CD1c-positive myeloid dendritic cell (primary cell): Measurements from ENCODE around the gene MT1HL1.
"Not testable (repeated sequence)": the region's sequence is repeated elsewhere in the genome, so short reads cannot be mapped to it uniquely, and the experiment has no call there.

ENCODE experiments used
- DNase-seq: peaks from one replicate; pipeline ENCODE4 v3.0.0-alpha.2; 2016; ENCODE audit errors: extremely low spot score

The MT1HL1 gene

DNA sequence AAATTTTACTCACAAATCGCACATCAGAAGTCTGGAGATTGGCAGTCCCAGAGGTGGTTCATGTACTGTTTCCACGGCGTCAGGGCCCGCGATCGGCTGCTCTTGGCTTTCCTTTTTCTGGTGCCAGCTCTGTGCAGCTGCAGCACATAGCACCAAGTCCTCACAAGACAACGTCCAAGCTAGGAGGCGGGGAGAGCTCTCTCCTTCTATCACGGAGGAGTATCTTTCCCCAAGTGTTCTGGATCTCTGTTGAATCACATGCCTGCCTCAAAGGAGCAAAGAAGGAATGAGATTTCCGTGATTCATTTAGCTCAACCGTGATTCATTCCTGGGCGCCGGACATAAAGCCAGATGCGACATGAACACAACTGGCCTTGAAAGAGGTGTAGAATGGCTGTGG is 25.5 kb downstream of the MT1HL1 start:
- no peak for DNase-seq

DNA sequence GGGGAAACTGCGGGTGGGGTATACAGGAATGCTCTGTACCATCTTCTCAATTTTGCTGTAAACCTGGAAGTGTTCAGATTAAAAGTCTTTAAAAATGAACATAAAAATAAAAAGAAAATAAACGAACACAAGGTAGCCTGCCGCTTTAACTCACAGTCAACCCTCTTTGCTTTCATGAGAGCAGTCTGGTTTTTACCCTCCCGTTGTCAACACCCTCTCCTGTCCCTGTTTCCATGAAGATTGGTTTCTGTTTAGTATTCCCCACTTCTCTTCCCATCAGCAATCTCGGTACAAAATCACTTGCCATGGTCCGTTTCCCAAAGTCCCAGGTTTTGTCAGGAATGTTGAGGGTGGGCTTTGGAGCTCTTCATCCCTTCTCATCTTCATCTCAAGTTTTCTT is 28.8 kb downstream of the MT1HL1 start:
- no peak for DNase-seq

- DNase-seq = not testable (repeated sequence)
Measured at GRCh38 chr1:236974025-236974424, 30.2 kb downstream of the MT1HL1 start.

GRCh38 chr1:236966636-236967035 is 37.6 kb downstream of the MT1HL1 start:
- DNase-seq = no peak

DNA sequence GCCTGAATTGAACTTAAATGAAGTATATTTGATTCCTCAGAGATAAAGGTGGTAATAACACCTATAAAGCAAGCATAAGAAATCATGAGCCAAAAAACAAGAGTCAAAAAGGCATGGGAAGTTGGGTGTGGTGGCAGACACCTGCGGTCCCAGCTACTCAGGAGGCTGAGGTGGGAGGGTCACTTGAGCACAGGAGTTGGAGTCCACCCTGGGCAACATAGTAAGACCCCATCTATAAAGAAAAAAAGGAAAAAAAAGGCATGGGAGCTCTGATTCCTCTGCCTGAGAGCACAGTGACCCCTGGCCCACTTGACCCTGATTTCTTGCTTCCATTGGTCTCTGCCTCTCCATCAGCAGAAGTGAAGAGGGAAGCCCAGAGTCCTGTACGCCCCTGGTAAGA is 40.3 kb downstream of the MT1HL1 start:
- no peak for DNase-seq

DNA sequence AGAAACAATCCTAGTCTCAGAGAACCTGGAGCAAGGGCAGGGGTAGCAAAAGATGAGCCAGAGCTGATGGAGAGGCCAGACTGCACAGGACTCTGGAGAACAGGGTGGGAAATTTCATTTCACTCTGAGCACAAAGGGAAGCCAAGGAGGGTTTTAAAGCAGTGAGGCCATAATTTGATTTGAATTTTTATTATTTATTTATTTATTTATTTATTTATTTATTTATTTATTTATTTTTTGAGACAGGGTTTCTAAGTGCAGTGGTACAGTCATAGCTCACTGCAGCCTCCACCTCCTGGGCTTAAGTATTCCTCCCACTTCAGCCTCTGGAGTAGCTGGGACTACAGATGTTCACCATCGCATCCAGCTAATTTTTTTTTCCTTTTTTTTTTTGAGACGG is 45.1 kb downstream of the MT1HL1 start:
- no peak for DNase-seq

DNA sequence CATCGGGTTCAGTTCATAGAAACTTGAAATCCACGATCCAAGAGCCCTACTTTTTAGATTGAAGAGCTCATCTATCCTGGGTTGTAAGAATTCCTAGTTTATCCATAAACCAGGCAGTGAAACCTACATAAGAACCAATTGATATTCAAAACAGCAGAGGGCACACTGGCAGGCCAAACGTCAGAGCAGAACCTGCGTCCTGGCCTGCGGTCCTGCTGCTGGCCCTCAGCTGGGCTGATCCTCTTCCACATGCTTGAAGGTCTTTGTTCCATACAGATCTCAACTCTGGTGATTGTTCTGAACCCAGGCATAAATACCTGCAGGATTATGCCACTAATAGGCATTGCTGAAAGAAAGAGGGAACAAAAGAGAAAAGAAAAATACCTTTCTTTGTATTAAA is 47.0 kb downstream of the MT1HL1 start:
- DNase-seq = no peak
